Measurements from ENCODE around the gene CNPY3. TPM values are rescaled to one million over a fixed set of nuclear protein-coding genes. Genes with fewer than 3 reads are reported as not detected.
A peak's percentile ranks its signal among the peaks of the same experiment; 100 is the strongest.

CNPY3 gene
- total and polyA plus RNA-seq, 10 of the 15 experiments (the other 5 are each of a cell fraction or from before 2014, with no cell fraction given), result 7.2 to 102 (median 73.6) TPM

GRCh38 chr6:42929821-42930360 is 611 bp downstream of the CNPY3 start:
- CTCF ChIA-PET, result interaction anchor here (0.6 to 2.3 kb wide), 10 partner anchors 14 to 454 kb away, joined by 3 to 9 read pairs (median 4); partner anchors contain the start of genes CUL7, PPP2R5D and PTCRA
- in situ Hi-C loops (cut with MboI) (no loop called here), intact Hi-C loops (cut with micrococcal nuclease; ENCODE audit: unreplicated experiment) (loop anchor here (2.0 kb wide), 2 partner anchors 29 to 55 kb away; partner anchors contain the start of gene PPP2R5D)
- H3K27ac ChIP-seq (ENCODE audit: control insufficient read depth, insufficient read depth), result peak overlapping the region; percentile 96
- DNase-seq (ENCODE audit: low read depth, low spot score) (peak; percentile 97), FAIRE-seq (peak; percentile 94), ATAC-seq (peak; percentile 71)
- H3K4me2 ChIP-seq (ENCODE audit: control insufficient read depth, insufficient read depth), result peak overlapping the region; percentile 88
- BruUV-seq (replicated peaks), result no TSS peak
- RAD21 ChIA-PET (ENCODE audit: unreplicated experiment), result interaction anchor here (0.6 to 3.8 kb wide), 15 partner anchors 21 to 454 kb away, joined by 3 to 31 read pairs (median 3); partner anchors contain the start of genes CUL7, KLC4, KLHDC3 and MEA1
- peaks cover 3 to 19% of the 10 kb centered on the region in 2 experiments for H3K36me3 ChIP-seq (ENCODE audit: control insufficient read depth in 2 of 2, insufficient read depth in 2 of 2, low read length in 1 of 2)
- WGBS (ENCODE audit: insufficient coverage, insufficient replicate concordance, low lambda C conversion rate, missing lambda C conversion rate), result 2% methylated on average over 16 of the region's 16 CpGs
- no peaks in the 10 kb centered on the region for H3K27me3 ChIP-seq (replicated peaks in 1 of 2; ENCODE audit: control insufficient read depth in 2 of 2, insufficient read depth in 2 of 2, low read length in 1 of 2)
- H3K4me3 ChIP-seq, result peak overlapping the region; percentile 93
- no peaks in the 10 kb centered on the region for H3K9me3 ChIP-seq (replicated peaks; ENCODE audit: control insufficient read depth, insufficient read depth, low read length)
- peaks cover 45% of the 10 kb centered on the region for H3K79me2 ChIP-seq (ENCODE audit: control insufficient read depth, insufficient read depth, low read length)
- H2AFZ ChIP-seq (ENCODE audit: control insufficient read depth, low read depth, low read length), result peak overlapping the region; percentile 59; the same call in 1 of the 2 replicates
- H3K4me1 ChIP-seq (ENCODE audit: control insufficient read depth, insufficient read depth, low read length), result peaks cover 22% of the 10 kb centered on the region
- POLR2A ChIA-PET, result interaction anchor here (0.5 to 3.1 kb wide), 24 partner anchors 15 to 701 kb away, joined by 3 to 32 read pairs (median 5); partner anchors contain the start of genes CUL7, KLC4, KLHDC3 and MEA1
- H3K9ac ChIP-seq (ENCODE audit: control insufficient read depth, insufficient read depth, low read length), result peak overlapping the region; percentile 91
- peaks cover 5% of the 10 kb centered on the region for H4K20me1 ChIP-seq (ENCODE audit: control insufficient read depth, insufficient read depth)
- SMC1A ChIA-PET (ENCODE audit: uncharacterized antibody, unreplicated experiment), result interaction anchor here (1.0 to 3.2 kb wide), 13 partner anchors 10 to 360 kb away, joined by 3 to 13 read pairs (median 3); partner anchors contain the start of genes KLHDC3, MEA1, PEX6 and PPP2R5D
- 0 out of 2 replicates have a peak, but pooled peaks have one; percentile 30 for TF ChIP-seq CHD2 (IDR thresholded peaks at IDR 0.05; ENCODE audit: borderline replicate concordance, low read depth, low read length)
- no peak for TF ChIP-seq CUX1 (IDR thresholded peaks at IDR 0.05; ENCODE audit: insufficient replicate concordance, low read depth, low read length)
- peak; percentile 97 for TF ChIP-seq IKZF2 (IDR thresholded peaks at IDR 0.05)
- TF ChIP-seq NFIC (IDR thresholded peaks at IDR 0.05; ENCODE audit: low read depth, low read length), result peak; percentile 96
- TF ChIP-seq STAT1 (conservative IDR thresholded peaks at IDR 0.05), result no peak
- peak; percentile 94 for TF ChIP-seq EED (IDR thresholded peaks at IDR 0.05; ENCODE audit: low read depth)
- TF ChIP-seq, protein P1, sequence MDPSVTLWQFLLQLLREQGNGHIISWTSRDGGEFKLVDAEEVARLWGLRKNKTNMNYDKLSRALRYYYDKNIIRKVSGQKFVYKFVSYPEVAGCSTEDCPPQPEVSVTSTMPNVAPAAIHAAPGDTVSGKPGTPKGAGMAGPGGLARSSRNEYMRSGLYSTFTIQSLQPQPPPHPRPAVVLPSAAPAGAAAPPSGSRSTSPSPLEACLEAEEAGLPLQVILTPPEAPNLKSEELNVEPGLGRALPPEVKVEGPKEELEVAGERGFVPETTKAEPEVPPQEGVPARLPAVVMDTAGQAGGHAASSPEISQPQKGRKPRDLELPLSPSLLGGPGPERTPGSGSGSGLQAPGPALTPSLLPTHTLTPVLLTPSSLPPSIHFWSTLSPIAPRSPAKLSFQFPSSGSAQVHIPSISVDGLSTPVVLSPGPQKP (IDR thresholded peaks at IDR 0.05; ENCODE audit: low read depth, low read length), result no peak
- peak; percentile 73; the same call in 1 of the 2 replicates for TF ChIP-seq GABPA (IDR thresholded peaks at IDR 0.05; ENCODE audit: low read depth)
- TF ChIP-seq ATF2 (IDR thresholded peaks at IDR 0.05; ENCODE audit: low read length), result peak; percentile 88; the same call in 1 of the 2 replicates
- peak; percentile 97 for TF ChIP-seq TBL1XR1 (IDR thresholded peaks at IDR 0.05; ENCODE audit: low read depth, low read length)
- peak in 1 of 2 experiments; percentile 81; a peak in 1 of 3 replicates for TF ChIP-seq EGR1 (IDR thresholded peaks at IDR 0.05; ENCODE audit: borderline replicate concordance in 1 of 2, low read depth in 2 of 2, low read length in 2 of 2)
- no peak for TF ChIP-seq CEBPB (IDR thresholded peaks at IDR 0.05; ENCODE audit: borderline replicate concordance in 1 of 2, low read depth in 2 of 2, low read length in 2 of 2)
- TF ChIP-seq NFXL1 (IDR thresholded peaks at IDR 0.05; ENCODE audit: borderline replicate concordance), result no peak
- TF ChIP-seq PAX8 (IDR thresholded peaks at IDR 0.05), result no peak
- TF ChIP-seq ZNF384 (IDR thresholded peaks at IDR 0.05; ENCODE audit: borderline replicate concordance, low read depth, low read length), result peak; percentile 92
- TF ChIP-seq KLF5 (IDR thresholded peaks at IDR 0.05; ENCODE audit: partially characterized antibody), result no peak

Data from GM12878 (cell line).